Fibroblast of villous mesenchyme (primary cell): Measurements from ENCODE around the gene CST5. TPM values are rescaled to one million over a fixed set of nuclear protein-coding genes. Genes with fewer than 3 reads are reported as not detected.
"Not testable (repeated sequence)": the region's sequence is repeated elsewhere in the genome, so short reads cannot be mapped to it uniquely, and the experiment has no call there.

Source experiments
- DNase-seq: peaks from one replicate; pipeline ENCODE4 v3.0.0-alpha.2; 2010; ENCODE audit warnings: low read depth
- H3K4me3 ChIP-seq: 2 replicates; pipeline ENCODE4 v1.5.1; 2011; ENCODE audit warnings: low read depth, mild to moderate bottlenecking, low read length
- CTCF ChIP-seq: IDR thresholded peaks from 2 replicates; pipeline ENCODE4 v1.5.1; 2012; ENCODE audit warnings: low read depth, mild to moderate bottlenecking, low read length; ENCODE audit not compliant: insufficient read depth
- total RNA-seq: library from RNA; depleted of rRNA; stranded (reverse); fragments of >200 nt; gene quantifications from 2 replicates; pipeline ENCODE4 v1.2.3, GENCODE V29; 2012

The CST5 gene
- total RNA-seq, 1 donor: not detected

- no peak for TF ChIP-seq CTCF
Measured at GRCh38 chr20:23887856-23888255, 8.3 kb upstream of the CST5 start.

DNA sequence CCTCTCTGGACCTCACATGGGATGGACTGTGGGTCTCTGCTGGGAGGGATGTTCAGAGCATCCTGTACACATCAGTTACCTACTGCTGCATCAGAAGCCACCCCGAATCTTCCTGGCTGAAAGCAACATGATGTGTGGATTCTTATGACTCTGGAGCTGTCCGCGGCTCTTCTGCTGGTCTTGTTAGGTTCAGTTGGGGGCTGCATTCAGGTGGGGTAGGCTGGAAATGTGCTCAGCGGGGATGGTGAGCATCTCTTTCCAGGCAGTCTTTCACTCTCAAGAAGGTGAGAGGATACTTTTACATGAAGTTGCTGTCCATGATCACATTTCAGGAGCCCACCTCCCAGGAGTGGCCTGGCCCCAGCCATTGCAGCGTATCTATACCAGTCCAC lies 5.2 kb upstream of the CST5 start:
- no peak overlapping the region for H3K4me3 ChIP-seq
- TF ChIP-seq CTCF: no peak
- DNase-seq: no peak

More at GRCh38 chr20:23887856-23888255, 8.3 kb upstream of the CST5 start:
- no peak for DNase-seq
- no peak overlapping the region for H3K4me3 ChIP-seq

- DNase-seq: no peak
- TF ChIP-seq CTCF: no peak
- no peak overlapping the region for H3K4me3 ChIP-seq
Measured at GRCh38 chr20:23884136-23884770, 4.7 kb upstream of the CST5 start.

DNA sequence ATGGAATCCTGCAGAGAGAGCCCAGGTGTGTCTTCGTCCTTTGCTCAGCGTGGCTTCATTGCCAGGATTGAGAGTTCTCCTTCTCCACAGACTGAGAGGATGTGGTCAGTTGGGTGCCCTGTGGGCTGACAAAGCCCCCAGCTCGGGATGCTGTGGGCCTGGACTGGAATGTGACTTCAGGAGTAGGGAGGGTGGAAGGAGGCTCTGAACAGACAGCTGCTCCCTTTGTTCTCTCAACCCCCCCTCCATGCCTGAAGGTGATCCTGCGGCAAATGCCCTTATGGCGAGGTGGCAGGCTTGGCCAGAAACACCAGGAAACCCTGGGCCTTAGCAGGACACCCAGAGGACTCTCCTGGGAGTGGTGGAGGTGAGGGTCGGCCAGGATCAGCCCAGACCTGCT lies 1.8 kb upstream of the CST5 start:
- DNase-seq: no peak
- no peak overlapping the region for H3K4me3 ChIP-seq
- no peak for TF ChIP-seq CTCF

- TF ChIP-seq CTCF: no peak
- no peak overlapping the region for H3K4me3 ChIP-seq
- peak; percentile 14 for DNase-seq
Measured at GRCh38 chr20:23880417-23880816, 869 bp upstream of the CST5 start.

- no peak overlapping the region for H3K4me3 ChIP-seq
- peak; percentile 7 for DNase-seq
- no peak for TF ChIP-seq CTCF
Measured at GRCh38 chr20:23879811-23880374, 345 bp upstream of the CST5 start.

DNA sequence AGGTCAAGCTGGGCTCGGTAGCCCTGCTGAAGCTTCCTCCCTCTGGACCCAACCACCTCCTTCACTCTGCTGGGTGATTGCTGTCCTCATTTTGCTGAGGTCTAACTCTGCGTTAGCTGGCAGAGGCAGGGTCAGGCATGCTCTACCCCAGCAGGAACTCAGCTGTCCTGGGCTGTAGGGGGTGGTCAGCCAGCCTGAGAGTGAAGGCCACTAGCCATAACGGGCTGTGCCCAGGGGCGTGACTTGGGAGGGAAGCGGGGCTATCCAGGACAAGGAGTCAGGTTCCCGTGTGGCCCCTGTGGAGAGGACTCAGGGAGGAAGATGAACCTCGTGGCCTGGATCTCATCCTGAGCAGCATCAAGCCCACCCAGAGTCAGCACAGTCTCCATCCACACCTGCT lies 761 bp downstream of the CST5 start:
- no peak overlapping the region for H3K4me3 ChIP-seq
- no peak for TF ChIP-seq CTCF
- DNase-seq: no peak

DNA sequence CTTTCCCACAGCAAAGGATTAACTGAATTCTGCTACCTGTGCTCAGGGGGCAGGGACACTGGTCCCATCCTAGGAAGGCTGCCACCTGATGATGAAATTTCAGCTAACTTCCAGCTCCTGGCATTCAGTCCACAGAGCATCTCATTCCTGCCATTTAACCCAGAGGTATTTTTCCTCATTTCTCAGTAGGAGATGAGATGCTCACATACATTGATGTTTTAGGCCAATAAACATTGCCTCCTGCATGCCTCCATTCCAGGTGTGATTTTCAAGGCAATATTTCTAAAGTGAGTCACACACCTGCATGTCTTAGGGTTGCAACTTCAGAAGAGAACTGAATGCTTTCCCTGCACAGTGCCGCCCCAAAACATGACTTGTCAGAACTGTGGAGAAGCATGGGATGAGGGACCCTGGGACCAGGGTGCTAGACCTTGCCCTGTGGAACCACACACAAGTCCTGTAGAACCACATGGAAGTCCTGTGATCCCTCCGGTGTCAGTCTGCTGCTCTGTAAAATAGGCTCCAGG lies 1.5 kb downstream of the CST5 start:
- not testable (repeated sequence) for DNase-seq, H3K4me3 ChIP-seq
